SK-N-SH (cell line): ENCODE measurements around the gene POMC.

Experiments
- CTCF ChIP-seq: fragments of 200-600 bp; sonication (generic); IDR thresholded peaks from 2 replicates; pipeline ENCODE4 v1.6.1; 2017; ENCODE audit warnings: antibody characterized with exemption, mild to moderate bottlenecking, moderate library complexity
- MAX ChIP-seq: IDR thresholded peaks from 2 replicates; pipeline ENCODE4 v1.4.0; 2012; ENCODE audit warnings: low read depth

GRCh38 chr2:25201794-25202193 is 33.4 kb upstream of the POMC start:
- TF ChIP-seq CTCF (no peak), MAX (no peak)
